ENCODE results near the gene AK1. TPM values are rescaled to one million over a fixed set of nuclear protein-coding genes. Genes with fewer than 3 reads are reported as not detected.
A peak's percentile ranks its signal among the peaks of the same experiment; 100 is the strongest.

Gene AK1
- total and polyA plus RNA-seq, 4 donors: 63.8 to 386 (median 113) TPM

- ATAC-seq (ENCODE audit: insufficient read depth, low FRiP score): no peak
- TF ChIP-seq CTCF (IDR thresholded peaks at IDR 0.05; ENCODE audit: control extremely low read depth, extremely low read depth): no peak
- peaks cover 0 to 16% (median 4%) of the 10 kb centered on the region in 4 donors for H3K36me3 ChIP-seq (ENCODE audit: control insufficient read depth in 4 of 4, insufficient read depth in 4 of 4, low read length in 4 of 4)
- peak in 2 of 3 donors; percentile 25 to 67 for DNase-seq
- H3K27me3 ChIP-seq (ENCODE audit: control insufficient read depth in 3 of 3, insufficient read depth in 3 of 3, low read length in 2 of 3): no peaks in the 10 kb centered on the region
- peaks cover 0 to 26% (median 10%) of the 10 kb centered on the region in 5 donors for H3K4me1 ChIP-seq (ENCODE audit: control insufficient read depth in 5 of 5, insufficient read depth in 5 of 5, low read length in 5 of 5)
- peak overlapping the region; percentile 74 to 81 for H3K27ac ChIP-seq (ENCODE audit: low read depth in 1 of 2, low read length in 1 of 2)
- H3K9ac ChIP-seq (ENCODE audit: insufficient read depth in 1 of 2, low read length in 2 of 2): no peak overlapping the region
- peaks cover 0 to 5% (median 2%) of the 10 kb centered on the region in 4 donors for H3K9me3 ChIP-seq (ENCODE audit: control insufficient read depth in 4 of 4, insufficient read depth in 3 of 4, low read length in 3 of 4)
- 62 to 69% methylated on average over 16 of the region's 16 CpGs for WGBS, 2 donors
- H3K4me3 ChIP-seq: no peak overlapping the region
These were observed 32.6 kb downstream of the AK1 start for GRCh38 chr9:127844821-127845359.

GRCh38 chr9:127841087-127841835 lies 36.2 kb downstream of the AK1 start:
- WGBS, 2 donors: 78 to 83% methylated on average over 15 of the region's 15 CpGs
- H3K36me3 ChIP-seq (ENCODE audit: control insufficient read depth in 4 of 4, insufficient read depth in 4 of 4, low read length in 4 of 4): peaks cover 0 to 12% (median 2%) of the 10 kb centered on the region in 4 donors
- no peak for ATAC-seq (ENCODE audit: insufficient read depth, low FRiP score)
- H3K27ac ChIP-seq (ENCODE audit: low read depth in 1 of 2, low read length in 1 of 2): peak overlapping the region in 1 of 2 donors; percentile 65
- no peak overlapping the region for H3K9ac ChIP-seq (ENCODE audit: insufficient read depth in 1 of 2, low read length in 2 of 2)
- no peaks in the 10 kb centered on the region for H3K27me3 ChIP-seq (ENCODE audit: control insufficient read depth in 3 of 3, insufficient read depth in 3 of 3, low read length in 2 of 3)
- no peak for DNase-seq
- H3K9me3 ChIP-seq (ENCODE audit: control insufficient read depth in 4 of 4, insufficient read depth in 3 of 4, low read length in 3 of 4): no peaks in the 10 kb centered on the region
- H3K4me1 ChIP-seq (ENCODE audit: control insufficient read depth in 5 of 5, insufficient read depth in 5 of 5, low read length in 5 of 5): peaks cover 13 to 40% (median 28%) of the 10 kb centered on the region in 5 donors
- no peak overlapping the region for H3K4me3 ChIP-seq
- no peak for TF ChIP-seq CTCF (IDR thresholded peaks at IDR 0.05; ENCODE audit: control extremely low read depth, extremely low read depth)

DNA sequence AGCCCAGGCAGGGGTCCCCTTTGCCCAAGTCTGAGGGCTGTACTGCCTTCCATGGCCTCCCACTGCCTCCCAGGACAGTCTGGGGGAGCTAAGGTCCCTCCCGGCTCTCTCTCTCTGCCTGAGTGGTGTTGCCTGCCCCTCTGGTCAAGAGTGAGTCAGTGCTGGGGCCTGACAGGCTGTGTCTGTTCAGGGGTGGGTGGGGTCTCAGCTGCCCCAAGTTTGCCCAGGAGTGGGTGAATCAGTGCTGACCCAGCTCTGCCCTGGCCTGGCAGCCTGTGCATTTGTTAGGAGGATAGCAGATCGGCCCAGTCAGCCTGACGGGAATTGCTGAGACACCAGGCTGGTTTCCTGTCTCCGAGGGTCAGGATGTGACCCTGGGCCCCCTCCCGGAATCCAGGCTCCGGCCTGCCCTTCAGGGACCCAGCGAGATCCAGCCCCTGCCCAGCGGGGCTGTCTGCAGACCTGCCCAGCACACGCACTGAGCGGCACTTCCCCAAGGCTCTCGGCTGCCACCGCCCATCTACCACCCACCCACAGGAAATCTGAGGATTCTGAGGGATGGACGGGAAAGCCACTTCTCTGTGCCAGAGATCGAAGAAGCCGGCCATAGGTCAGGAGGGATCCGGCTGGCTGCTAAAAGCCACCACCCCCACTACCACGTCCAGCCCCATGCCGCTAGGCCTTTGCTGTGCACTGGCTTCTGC lies 38.9 kb downstream of the AK1 start:
- H3K9ac ChIP-seq (ENCODE audit: insufficient read depth in 1 of 2, low read length in 2 of 2): no peak overlapping the region
- DNase-seq (peak in 2 of 3 donors; percentile 52 to 60), ATAC-seq (ENCODE audit: insufficient read depth, low FRiP score) (peak; percentile 87)
- peak overlapping the region; percentile 79 to 96 for H3K27ac ChIP-seq (ENCODE audit: low read depth in 1 of 2, low read length in 1 of 2)
- no peak overlapping the region for H3K4me3 ChIP-seq
- peaks cover 0 to 12% (median 2%) of the 10 kb centered on the region in 4 donors for H3K36me3 ChIP-seq (ENCODE audit: control insufficient read depth in 4 of 4, insufficient read depth in 4 of 4, low read length in 4 of 4)
- TF ChIP-seq CTCF (IDR thresholded peaks at IDR 0.05; ENCODE audit: control extremely low read depth, extremely low read depth): no peak
- no peaks in the 10 kb centered on the region for H3K9me3 ChIP-seq (ENCODE audit: control insufficient read depth in 4 of 4, insufficient read depth in 3 of 4, low read length in 3 of 4)
- H3K4me1 ChIP-seq (ENCODE audit: control insufficient read depth in 5 of 5, insufficient read depth in 5 of 5, low read length in 5 of 5): peaks cover 16 to 40% (median 29%) of the 10 kb centered on the region in 5 donors
- 22 to 32% methylated on average over 18 of the region's 18 CpGs for WGBS, 2 donors
- no peaks in the 10 kb centered on the region for H3K27me3 ChIP-seq (ENCODE audit: control insufficient read depth in 3 of 3, insufficient read depth in 3 of 3, low read length in 2 of 3)

All from lung (tissue), 12 donors.